H1 (cell line): ENCODE data around the gene ABHD12B. TPM values are rescaled to one million over a fixed set of nuclear protein-coding genes. Genes with fewer than 3 reads are reported as not detected.

Experiments used
- GTF2F1 ChIP-seq: IDR thresholded peaks from 2 replicates; pipeline ENCODE4 v1.6.1; 2012; ENCODE audit warnings: low read depth, low read length, improper control_type of control experiment, borderline replicate concordance
- NRF1 ChIP-seq: IDR thresholded peaks from 2 replicates; pipeline ENCODE4 v1.6.1; 2011; ENCODE audit warnings: mild to moderate bottlenecking, low read depth, low read length, improper control_type of control experiment
- PHF8 ChIP-seq: fragments of 200-600 bp; sonication (generic); conservative IDR thresholded peaks from 2 replicates; pipeline ENCODE4 v1.7.1; 2012; ENCODE audit warnings: low read depth, mild to moderate bottlenecking, inconsistent platforms, low read length, moderate library complexity
- POU5F1 ChIP-seq: IDR thresholded peaks from 2 replicates; pipeline ENCODE4 v1.6.1; 2011; ENCODE audit warnings: low read depth, mild to moderate bottlenecking, low read length, moderate library complexity
- RAD21 ChIP-seq, 2 experiments: IDR thresholded peaks in 1 of 2; conservative IDR thresholded peaks in 1 of 2; 2 replicates each; pipeline ENCODE4 v1.6.1; 2011; ENCODE audit warnings: low read depth in 2 of 2, low read length in 2 of 2, improper control_type of control experiment in 1 of 2, inconsistent platforms in 1 of 2, mild to moderate bottlenecking in 1 of 2, moderate library complexity in 1 of 2
- polyA plus RNA-seq, 7 experiments: library from polyadenylated mRNA; depleted of rRNA in 3 of 7; stranded (reverse) in 5 of 7; unstranded in 2 of 7; fragments of >200 nt in 5 of 7; fragments of 200-250 nt in 2 of 7; gene quantifications; 1 replicate in 5 of 7; 2 replicates in 1 of 7; 4 replicates in 1 of 7; pipeline versions ENCODE4 v1.2.1 to v1.2.3, GENCODE V29; 2011 to 2013; ENCODE audit warnings: missing spikeins in 2 of 7, mixed read lengths in 2 of 7
- total RNA-seq: library from RNA; stranded (reverse); fragmentation: NEBNext Ultra II Directional; extraction: Animal tissue kit (Norgen Biotek cat#: 25700); gene quantifications from 2 replicates; pipeline ENCODE4 v1.2.1, GENCODE V29; 2021
- TF ChIP-seq, protein P1 (sequence below): IDR thresholded peaks from 2 replicates; pipeline ENCODE4 v1.6.1; 2011; ENCODE audit warnings: low read depth, mild to moderate bottlenecking, low read length; ENCODE audit not compliant: insufficient read depth
- TF ChIP-seq, protein P2 (sequence below), 3 experiments: IDR thresholded peaks; 1 replicate in 2 of 3; 2 replicates in 1 of 3; pipeline versions ENCODE4 v1.5.1 to v1.6.1; 2011; ENCODE audit warnings: low read length in 3 of 3, mild to moderate bottlenecking in 3 of 3, inconsistent platforms in 2 of 3, low read depth in 1 of 3, moderate library complexity in 1 of 3; ENCODE audit not compliant: insufficient read depth in 1 of 3; ENCODE audit errors: control extremely low read depth in 1 of 3
- TF ChIP-seq, protein P3 (sequence below): IDR thresholded peaks from 2 replicates; pipeline ENCODE4 v1.6.1; 2012; ENCODE audit warnings: low read length, inconsistent platforms

The ABHD12B gene
- total and polyA plus RNA-seq, 2 of the 8 experiments (the other 6 are each of a cell fraction or from before 2014, with no cell fraction given): 4.0 to 102 TPM

DNA sequence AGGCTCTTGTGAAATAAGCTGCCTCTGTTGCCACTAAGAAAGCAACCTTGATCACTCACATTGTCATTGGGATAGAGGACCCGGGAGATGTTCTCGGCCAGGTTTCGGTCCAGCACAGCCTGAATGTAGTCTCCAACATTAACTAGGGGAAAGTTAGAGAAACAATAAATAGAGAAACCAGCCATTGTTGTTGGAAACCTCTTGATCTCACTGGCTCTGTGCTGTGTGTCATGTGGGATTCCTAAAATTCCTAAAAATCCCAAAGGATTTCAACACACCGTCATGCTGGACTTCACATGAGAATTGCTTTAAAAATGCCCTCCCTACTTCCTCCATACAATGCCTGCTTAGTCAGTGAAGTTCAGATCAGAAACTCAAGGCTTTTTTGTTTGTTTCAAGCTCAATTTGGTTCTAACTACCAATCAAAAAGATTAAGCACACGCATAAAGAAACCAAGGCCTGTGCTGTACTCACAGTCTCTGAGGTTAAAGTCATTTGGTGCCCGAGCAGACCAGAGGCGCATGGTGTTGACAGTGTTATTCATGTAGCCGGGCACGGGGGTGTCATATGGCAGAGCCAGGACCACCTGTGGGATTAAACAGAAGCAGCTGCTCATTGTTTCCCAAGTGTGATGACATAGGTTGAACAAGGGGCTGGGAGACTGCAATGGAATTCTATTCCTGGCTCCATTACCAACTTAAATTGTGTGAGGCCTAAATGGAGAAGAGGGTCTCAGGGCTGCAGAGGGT lies 48.8 kb downstream of the ABHD12B start (continued):
- TF ChIP-seq, protein P1, sequence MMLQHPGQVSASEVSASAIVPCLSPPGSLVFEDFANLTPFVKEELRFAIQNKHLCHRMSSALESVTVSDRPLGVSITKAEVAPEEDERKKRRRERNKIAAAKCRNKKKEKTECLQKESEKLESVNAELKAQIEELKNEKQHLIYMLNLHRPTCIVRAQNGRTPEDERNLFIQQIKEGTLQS: no peak
- TF ChIP-seq GTF2F1: no peak
- TF ChIP-seq, protein P2, sequence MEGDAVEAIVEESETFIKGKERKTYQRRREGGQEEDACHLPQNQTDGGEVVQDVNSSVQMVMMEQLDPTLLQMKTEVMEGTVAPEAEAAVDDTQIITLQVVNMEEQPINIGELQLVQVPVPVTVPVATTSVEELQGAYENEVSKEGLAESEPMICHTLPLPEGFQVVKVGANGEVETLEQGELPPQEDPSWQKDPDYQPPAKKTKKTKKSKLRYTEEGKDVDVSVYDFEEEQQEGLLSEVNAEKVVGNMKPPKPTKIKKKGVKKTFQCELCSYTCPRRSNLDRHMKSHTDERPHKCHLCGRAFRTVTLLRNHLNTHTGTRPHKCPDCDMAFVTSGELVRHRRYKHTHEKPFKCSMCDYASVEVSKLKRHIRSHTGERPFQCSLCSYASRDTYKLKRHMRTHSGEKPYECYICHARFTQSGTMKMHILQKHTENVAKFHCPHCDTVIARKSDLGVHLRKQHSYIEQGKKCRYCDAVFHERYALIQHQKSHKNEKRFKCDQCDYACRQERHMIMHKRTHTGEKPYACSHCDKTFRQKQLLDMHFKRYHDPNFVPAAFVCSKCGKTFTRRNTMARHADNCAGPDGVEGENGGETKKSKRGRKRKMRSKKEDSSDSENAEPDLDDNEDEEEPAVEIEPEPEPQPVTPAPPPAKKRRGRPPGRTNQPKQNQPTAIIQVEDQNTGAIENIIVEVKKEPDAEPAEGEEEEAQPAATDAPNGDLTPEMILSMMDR (IDR thresholded peaks at IDR 0.05; ENCODE audit: control extremely low read depth in 1 of 3, insufficient read depth in 1 of 3, low read depth in 1 of 3, low read length in 3 of 3): no peak
- no peak for TF ChIP-seq NRF1
- TF ChIP-seq PHF8: no peak
- no peak for TF ChIP-seq RAD21 (IDR thresholded peaks at IDR 0.05 in 1 of 2, conservative IDR thresholded peaks at IDR 0.05 in 1 of 2; ENCODE audit: low read depth in 2 of 2, low read length in 2 of 2)
- TF ChIP-seq, protein P3, sequence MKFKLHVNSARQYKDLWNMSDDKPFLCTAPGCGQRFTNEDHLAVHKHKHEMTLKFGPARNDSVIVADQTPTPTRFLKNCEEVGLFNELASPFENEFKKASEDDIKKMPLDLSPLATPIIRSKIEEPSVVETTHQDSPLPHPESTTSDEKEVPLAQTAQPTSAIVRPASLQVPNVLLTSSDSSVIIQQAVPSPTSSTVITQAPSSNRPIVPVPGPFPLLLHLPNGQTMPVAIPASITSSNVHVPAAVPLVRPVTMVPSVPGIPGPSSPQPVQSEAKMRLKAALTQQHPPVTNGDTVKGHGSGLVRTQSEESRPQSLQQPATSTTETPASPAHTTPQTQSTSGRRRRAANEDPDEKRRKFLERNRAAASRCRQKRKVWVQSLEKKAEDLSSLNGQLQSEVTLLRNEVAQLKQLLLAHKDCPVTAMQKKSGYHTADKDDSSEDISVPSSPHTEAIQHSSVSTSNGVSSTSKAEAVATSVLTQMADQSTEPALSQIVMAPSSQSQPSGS: no peak
- no peak for TF ChIP-seq POU5F1
